ENCODE data around the gene AP1M1.

The AP1M1 gene

GRCh38 chr19:16202320-16203255 lies 4.9 kb downstream of the AP1M1 start:
- peaks cover 57% of the 10 kb centered on the region for H3K36me3 ChIP-seq (ENCODE audit: insufficient read depth, low read length)
- no peak overlapping the region for H3K9ac ChIP-seq (ENCODE audit: low read depth, low read length)
- H3K9me3 ChIP-seq (replicated peaks; ENCODE audit: low read length): no peaks in the 10 kb centered on the region
- peaks cover 18% of the 10 kb centered on the region for H3K4me1 ChIP-seq (ENCODE audit: control insufficient read depth, insufficient read depth, low read length)
- no peak overlapping the region for H3K4me3 ChIP-seq (ENCODE audit: low read length)
- H3K4me2 ChIP-seq (ENCODE audit: low read length): no peak overlapping the region
- H3K27me3 ChIP-seq (ENCODE audit: control insufficient read depth, insufficient read depth, low read length): no peaks in the 10 kb centered on the region

- H3K27me3 ChIP-seq (ENCODE audit: control insufficient read depth, insufficient read depth, low read length): no peaks in the 10 kb centered on the region
- no peaks in the 10 kb centered on the region for H3K9me3 ChIP-seq (replicated peaks; ENCODE audit: low read length)
- H3K4me3 ChIP-seq (ENCODE audit: low read length): no peak overlapping the region
- H3K4me2 ChIP-seq (ENCODE audit: low read length): no peak overlapping the region
- H3K36me3 ChIP-seq (ENCODE audit: insufficient read depth, low read length): peaks cover 66% of the 10 kb centered on the region
- peaks cover 18% of the 10 kb centered on the region for H3K4me1 ChIP-seq (ENCODE audit: control insufficient read depth, insufficient read depth, low read length)
- H3K9ac ChIP-seq (ENCODE audit: low read depth, low read length): no peak overlapping the region
Observed at GRCh38 chr19:16203256-16204004, 5.7 kb downstream of the AP1M1 start.

GRCh38 chr19:16204005-16204294 lies 6.2 kb downstream of the AP1M1 start:
- Histone ChIP-seq H3K36me3 (ENCODE audit: insufficient read depth, low read length) (peaks cover 71% of the 10 kb centered on the region), H3K4me3 (ENCODE audit: low read length) (no peak overlapping the region), H3K27me3 (ENCODE audit: control insufficient read depth, insufficient read depth, low read length) (no peaks in the 10 kb centered on the region), H3K4me2 (ENCODE audit: low read length) (no peak overlapping the region), H3K9ac (ENCODE audit: low read depth, low read length) (no peak overlapping the region), H3K9me3 (replicated peaks; ENCODE audit: low read length) (no peaks in the 10 kb centered on the region), H3K4me1 (ENCODE audit: control insufficient read depth, insufficient read depth, low read length) (peaks cover 13% of the 10 kb centered on the region)

- Histone ChIP-seq H3K4me1 (ENCODE audit: control insufficient read depth, insufficient read depth, low read length) (no peaks in the 10 kb centered on the region), H3K9me3 (replicated peaks; ENCODE audit: low read length) (no peaks in the 10 kb centered on the region), H3K27me3 (ENCODE audit: control insufficient read depth, insufficient read depth, low read length) (no peaks in the 10 kb centered on the region), H3K4me2 (ENCODE audit: low read length) (no peak overlapping the region), H3K4me3 (ENCODE audit: low read length) (no peak overlapping the region), H3K9ac (ENCODE audit: low read depth, low read length) (no peak overlapping the region), H3K36me3 (ENCODE audit: insufficient read depth, low read length) (peaks cover 85% of the 10 kb centered on the region)
Observed at GRCh38 chr19:16205205-16206045, 7.7 kb downstream of the AP1M1 start.

GRCh38 chr19:16206046-16206605 lies 8.4 kb downstream of the AP1M1 start:
- Histone ChIP-seq H3K4me2 (ENCODE audit: low read length) (no peak overlapping the region), H3K36me3 (ENCODE audit: insufficient read depth, low read length) (peaks cover 87% of the 10 kb centered on the region), H3K9ac (ENCODE audit: low read depth, low read length) (no peak overlapping the region), H3K4me3 (ENCODE audit: low read length) (no peak overlapping the region), H3K27me3 (ENCODE audit: control insufficient read depth, insufficient read depth, low read length) (no peaks in the 10 kb centered on the region), H3K9me3 (replicated peaks; ENCODE audit: low read length) (no peaks in the 10 kb centered on the region), H3K4me1 (ENCODE audit: control insufficient read depth, insufficient read depth, low read length) (no peaks in the 10 kb centered on the region)

- Histone ChIP-seq H3K4me3 (ENCODE audit: low read length) (no peak overlapping the region), H3K9ac (ENCODE audit: low read depth, low read length) (no peak overlapping the region), H3K4me1 (ENCODE audit: control insufficient read depth, insufficient read depth, low read length) (no peaks in the 10 kb centered on the region), H3K4me2 (ENCODE audit: low read length) (no peak overlapping the region), H3K27me3 (ENCODE audit: control insufficient read depth, insufficient read depth, low read length) (no peaks in the 10 kb centered on the region), H3K36me3 (ENCODE audit: insufficient read depth, low read length) (peaks cover 88% of the 10 kb centered on the region), H3K9me3 (replicated peaks; ENCODE audit: low read length) (no peaks in the 10 kb centered on the region)
Observed at GRCh38 chr19:16206637-16207036, 8.9 kb downstream of the AP1M1 start.

GRCh38 chr19:16207063-16207462 lies 9.4 kb downstream of the AP1M1 start:
- H3K9me3 ChIP-seq (replicated peaks; ENCODE audit: low read length): no peaks in the 10 kb centered on the region
- H3K4me1 ChIP-seq (ENCODE audit: control insufficient read depth, insufficient read depth, low read length): no peaks in the 10 kb centered on the region
- peaks cover 88% of the 10 kb centered on the region for H3K36me3 ChIP-seq (ENCODE audit: insufficient read depth, low read length)
- H3K4me3 ChIP-seq (ENCODE audit: low read length): no peak overlapping the region
- H3K27me3 ChIP-seq (ENCODE audit: control insufficient read depth, insufficient read depth, low read length): no peaks in the 10 kb centered on the region
- H3K4me2 ChIP-seq (ENCODE audit: low read length): no peak overlapping the region
- H3K9ac ChIP-seq (ENCODE audit: low read depth, low read length): no peak overlapping the region

GRCh38 chr19:16207490-16208025 lies 9.8 kb downstream of the AP1M1 start:
- peaks cover 88% of the 10 kb centered on the region for H3K36me3 ChIP-seq (ENCODE audit: insufficient read depth, low read length)
- H3K4me2 ChIP-seq (ENCODE audit: low read length): no peak overlapping the region
- no peaks in the 10 kb centered on the region for H3K9me3 ChIP-seq (replicated peaks; ENCODE audit: low read length)
- H3K9ac ChIP-seq (ENCODE audit: low read depth, low read length): no peak overlapping the region
- no peak overlapping the region for H3K4me3 ChIP-seq (ENCODE audit: low read length)
- H3K4me1 ChIP-seq (ENCODE audit: control insufficient read depth, insufficient read depth, low read length): no peaks in the 10 kb centered on the region
- no peaks in the 10 kb centered on the region for H3K27me3 ChIP-seq (ENCODE audit: control insufficient read depth, insufficient read depth, low read length)

- Histone ChIP-seq H3K4me1 (ENCODE audit: control insufficient read depth, insufficient read depth, low read length) (no peaks in the 10 kb centered on the region), H3K9ac (ENCODE audit: low read depth, low read length) (no peak overlapping the region), H3K4me2 (ENCODE audit: low read length) (no peak overlapping the region), H3K9me3 (replicated peaks; ENCODE audit: low read length) (no peaks in the 10 kb centered on the region), H3K36me3 (ENCODE audit: insufficient read depth, low read length) (peaks cover 82% of the 10 kb centered on the region), H3K4me3 (ENCODE audit: low read length) (no peak overlapping the region), H3K27me3 (ENCODE audit: control insufficient read depth, insufficient read depth, low read length) (no peaks in the 10 kb centered on the region)
Observed at GRCh38 chr19:16208064-16208759, 10.5 kb downstream of the AP1M1 start.

- H3K4me1 ChIP-seq (ENCODE audit: control insufficient read depth, insufficient read depth, low read length): no peaks in the 10 kb centered on the region
- peaks cover 75% of the 10 kb centered on the region for H3K36me3 ChIP-seq (ENCODE audit: insufficient read depth, low read length)
- no peaks in the 10 kb centered on the region for H3K27me3 ChIP-seq (ENCODE audit: control insufficient read depth, insufficient read depth, low read length)
Observed at GRCh38 chr19:16208847-16209665, 11.3 kb downstream of the AP1M1 start.

More at GRCh38 chr19:16208847-16209665, 11.3 kb downstream of the AP1M1 start:
- no peak overlapping the region for H3K4me3 ChIP-seq (ENCODE audit: low read length)
- H3K4me2 ChIP-seq (ENCODE audit: low read length): no peak overlapping the region
- H3K9ac ChIP-seq (ENCODE audit: low read depth, low read length): no peak overlapping the region
- H3K9me3 ChIP-seq (replicated peaks; ENCODE audit: low read length): no peaks in the 10 kb centered on the region
